ENCODE measurements around the gene KSR1.
A peak's percentile ranks its signal among the peaks of the same experiment; 100 is the strongest.
"Not testable (repeated sequence)": the region's sequence is repeated elsewhere in the genome, so short reads cannot be mapped to it uniquely, and the experiment has no call there.

KSR1 gene

DNA sequence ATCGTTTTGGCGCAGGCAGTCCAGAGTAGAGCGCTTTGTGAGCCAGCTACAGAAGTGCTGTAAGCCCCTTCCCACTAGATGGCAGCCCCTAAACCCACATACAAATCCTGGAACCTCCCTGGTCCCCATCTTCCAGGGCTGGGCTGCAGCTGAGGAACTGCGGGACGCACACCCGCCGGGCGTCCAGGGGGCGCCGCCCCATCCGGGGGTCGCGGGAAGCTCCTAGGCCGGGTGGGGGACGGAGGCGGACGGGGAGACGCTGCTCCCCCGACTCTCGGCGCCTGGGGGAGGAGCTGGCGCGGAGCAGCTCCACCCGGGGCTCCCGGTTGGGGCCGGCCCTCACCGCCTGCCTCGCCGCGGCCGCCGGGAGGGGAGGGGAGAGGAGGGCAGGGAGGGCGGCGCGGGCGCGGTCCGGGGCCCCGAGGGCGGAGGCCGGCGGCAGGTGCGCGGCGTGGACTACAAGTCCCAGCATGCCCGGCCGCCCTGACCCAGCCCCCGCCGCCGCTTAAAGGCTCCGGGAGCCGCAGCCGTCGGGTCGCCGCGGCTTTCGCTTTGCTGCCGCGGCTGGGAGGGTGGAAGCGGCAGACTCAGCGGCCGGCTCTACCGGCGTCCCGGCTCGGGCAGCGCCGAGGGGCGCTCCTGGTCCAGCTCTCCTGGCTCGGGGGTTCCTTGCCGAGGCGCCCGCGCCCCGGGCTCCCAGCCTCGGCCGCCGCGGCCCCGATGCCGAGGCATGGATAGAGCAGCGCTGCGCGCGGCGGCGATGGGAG is at the start of gene KSR1:
Gene KSR1 (plus strand): TSS at position 535 of the 767 bp plus-strand sequence. CDS start 196 bp downstream, at position 731.
- peak; percentile 80 for DNase-seq (ENCODE audit: low spot score)

DNA sequence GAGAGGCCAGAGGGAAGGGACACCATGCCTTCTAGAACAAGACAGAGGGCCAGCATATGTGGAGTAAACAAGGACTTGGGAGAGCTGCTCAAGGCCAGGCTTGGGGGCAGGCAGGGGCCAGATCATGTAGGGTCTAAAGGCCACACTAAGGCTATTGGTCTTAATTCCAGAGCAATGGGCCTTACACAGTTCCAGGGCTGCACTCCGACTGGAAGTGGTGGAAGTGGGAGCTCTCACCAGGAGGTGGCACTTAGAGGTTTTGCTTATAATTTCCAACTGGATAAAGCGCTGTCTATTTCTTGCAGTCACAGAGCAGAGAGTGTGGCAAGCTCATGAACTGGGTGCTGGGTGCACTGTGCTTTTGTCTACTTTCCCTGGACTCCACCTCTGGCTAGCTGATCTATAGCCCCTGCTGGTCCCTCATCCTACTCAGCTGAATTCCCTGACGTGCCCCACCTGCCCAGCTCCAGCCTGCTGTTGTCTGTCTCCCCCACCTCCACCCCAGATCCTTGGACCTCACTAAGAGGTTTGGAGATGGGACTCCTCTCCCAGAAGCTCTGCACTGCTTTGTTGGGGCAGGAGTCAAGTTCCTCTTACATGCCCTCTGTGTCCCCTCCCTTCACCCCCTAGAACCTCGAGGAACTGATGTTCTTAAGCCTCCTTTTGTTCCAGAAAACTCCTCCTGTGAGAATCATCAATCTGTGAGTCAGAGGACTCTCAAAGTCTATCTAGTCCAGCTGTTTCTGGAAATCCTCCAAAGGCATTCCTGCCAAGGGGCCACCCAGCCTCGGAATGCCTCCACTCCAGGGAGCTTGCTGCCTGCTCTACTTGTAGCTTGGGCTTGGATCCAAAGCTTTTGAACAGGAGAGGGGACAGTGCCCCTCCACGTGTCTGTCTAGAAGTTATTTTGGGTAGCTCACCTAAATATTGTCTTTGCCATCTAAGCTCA is 48.1 kb upstream of the KSR1 start:
- DNase-seq (ENCODE audit: low spot score), result no peak

DNA sequence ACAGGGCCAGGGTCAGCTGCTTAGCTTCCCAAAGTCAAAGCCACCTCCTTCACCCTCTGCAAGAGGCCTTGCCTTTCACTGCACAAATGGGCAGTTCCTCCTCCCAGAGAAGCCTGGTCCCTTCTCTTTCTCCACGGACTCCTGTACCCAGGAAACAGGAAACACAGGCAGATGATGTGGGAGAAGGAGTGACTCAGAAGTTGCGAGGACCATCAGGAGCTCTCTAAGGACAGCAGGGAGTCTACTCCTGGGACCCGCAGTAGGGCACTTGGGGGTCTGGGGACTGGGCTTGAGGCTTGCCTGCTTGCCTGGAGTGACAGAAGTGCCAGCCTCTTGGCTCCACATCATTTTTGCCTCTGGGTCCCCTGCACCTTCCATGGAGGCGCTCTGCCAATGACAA is 47.4 kb upstream of the KSR1 start:
- DNase-seq (ENCODE audit: low spot score), result no peak

DNA sequence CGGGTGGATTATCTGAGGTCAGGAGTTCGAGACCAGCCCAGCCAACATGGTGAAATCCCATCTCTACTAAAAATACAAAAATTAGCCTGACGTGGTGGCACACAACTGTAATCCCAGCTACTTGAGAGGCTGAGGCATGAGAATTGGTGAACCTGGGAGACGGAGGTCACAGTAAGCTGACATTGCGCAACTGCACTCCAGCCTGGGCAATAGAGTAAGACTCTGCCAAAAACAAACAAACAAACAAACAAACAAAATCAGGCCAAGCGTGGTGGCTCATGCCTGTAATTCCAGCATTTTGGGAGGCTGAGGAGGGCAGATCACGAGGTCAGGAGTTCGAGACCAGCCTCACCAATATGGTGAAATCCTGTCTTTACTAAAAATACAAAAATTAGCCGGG is 44.1 kb upstream of the KSR1 start:
- not testable (repeated sequence) for DNase-seq (ENCODE audit: low spot score)

DNA sequence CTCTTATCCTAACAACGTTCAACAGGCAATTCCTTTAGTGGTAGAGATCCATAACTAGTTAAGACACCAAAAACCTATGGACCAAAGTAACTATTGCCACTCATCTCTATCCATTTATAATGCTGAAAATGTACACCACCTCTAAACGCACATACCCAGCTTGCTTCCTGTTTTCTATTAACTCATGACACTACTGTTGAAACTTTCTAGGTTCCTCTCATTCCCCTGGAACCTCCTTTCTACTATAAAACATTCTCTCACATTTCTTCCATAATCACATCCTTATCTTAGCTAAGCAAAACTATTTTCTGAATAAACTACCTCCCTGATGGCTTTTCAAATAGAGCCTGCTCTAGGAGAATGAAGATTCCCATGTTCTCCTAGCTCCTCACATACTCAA is 42.9 kb upstream of the KSR1 start:
- no peak for DNase-seq (ENCODE audit: low spot score)

DNA sequence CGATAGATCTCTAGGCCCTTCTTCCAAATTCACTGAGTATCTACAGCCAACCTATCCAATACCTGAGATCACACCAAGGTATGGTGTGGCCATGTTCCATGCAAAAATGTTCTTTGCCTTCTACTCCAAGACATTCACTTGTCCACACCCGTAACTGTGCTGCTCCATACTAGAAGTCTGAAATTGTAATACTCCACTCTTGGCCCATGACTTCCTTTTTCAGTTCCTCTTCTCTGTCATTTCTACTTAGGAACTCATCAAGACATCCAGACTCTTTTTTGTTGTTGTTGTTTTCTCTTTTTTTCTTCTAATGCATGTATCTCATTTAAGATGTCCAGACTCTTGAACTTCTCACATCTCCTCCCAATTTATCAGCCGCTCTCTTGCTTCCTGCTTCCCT is 42.5 kb upstream of the KSR1 start:
- no peak for DNase-seq (ENCODE audit: low spot score)

DNA sequence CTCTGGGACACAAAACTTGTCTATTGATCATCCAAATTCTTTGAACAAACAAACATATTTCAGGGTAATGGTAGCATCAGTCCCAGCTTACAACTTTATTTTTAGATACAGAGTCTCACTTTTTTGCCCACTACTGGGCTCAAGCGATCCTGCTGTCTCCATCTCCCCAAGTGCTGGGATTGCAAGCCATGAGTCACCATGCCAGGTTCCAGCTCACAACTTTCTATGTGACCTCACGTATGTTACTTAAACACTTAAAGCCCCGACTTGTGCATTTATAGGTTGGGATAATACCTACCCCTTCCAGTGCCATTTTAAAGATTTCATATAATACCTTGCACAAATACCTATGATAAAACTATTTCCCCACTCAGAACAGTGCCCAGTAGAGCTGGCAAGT is 42.0 kb upstream of the KSR1 start:
- no peak for DNase-seq (ENCODE audit: low spot score)

DNA sequence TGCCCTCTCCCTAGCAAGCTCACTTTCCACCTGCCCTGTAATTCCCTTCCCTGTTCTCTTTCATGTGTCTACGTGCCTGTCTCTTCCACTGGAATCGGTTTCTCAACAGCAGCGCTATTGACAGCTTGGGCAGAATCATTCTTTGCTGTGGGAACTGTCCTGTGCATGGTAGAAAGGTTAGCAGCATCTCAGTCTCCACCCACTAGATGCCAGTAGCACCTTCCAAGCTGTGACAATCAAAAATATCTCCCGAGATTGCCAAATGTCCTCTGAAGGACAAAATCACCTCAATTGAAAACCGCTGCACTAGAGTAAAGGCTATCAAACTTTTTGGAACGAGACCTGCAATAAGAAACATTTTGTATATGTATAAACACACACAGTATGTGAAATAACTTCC is 41.6 kb upstream of the KSR1 start:
- no peak for DNase-seq (ENCODE audit: low spot score)

DNA sequence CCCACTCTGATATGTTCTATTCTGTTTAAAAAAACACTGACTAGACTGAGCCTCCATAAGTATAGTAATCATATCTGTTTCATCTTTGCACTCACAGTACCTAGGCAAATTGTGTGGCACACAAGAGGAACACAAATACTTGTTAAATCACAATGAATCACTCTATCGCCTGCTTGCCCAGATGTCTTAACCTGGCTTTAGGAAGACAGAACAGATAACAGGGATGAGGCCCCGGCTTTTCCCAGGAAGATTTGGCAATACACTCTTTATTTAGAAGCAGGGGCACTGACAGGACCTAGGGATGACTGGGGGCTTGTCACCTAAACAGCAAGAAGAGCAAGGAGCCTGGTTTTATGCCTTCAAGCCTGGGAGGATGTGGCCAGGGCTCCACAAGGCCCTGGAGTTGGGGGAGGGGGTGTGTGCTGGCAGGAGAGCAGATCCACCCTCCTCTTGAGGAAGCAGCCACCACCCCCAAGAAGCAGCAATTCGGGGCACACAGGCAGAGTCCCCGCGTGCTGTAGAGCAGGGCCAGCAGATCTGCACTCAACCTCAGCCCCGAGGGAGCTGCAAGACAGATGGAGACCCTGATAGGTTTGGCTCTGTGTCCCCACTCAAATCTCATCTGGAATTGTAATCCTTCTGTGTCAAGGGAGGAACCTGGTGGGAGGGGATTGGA is 41.0 kb upstream of the KSR1 start:
- no peak for DNase-seq (ENCODE audit: low spot score)

DNA sequence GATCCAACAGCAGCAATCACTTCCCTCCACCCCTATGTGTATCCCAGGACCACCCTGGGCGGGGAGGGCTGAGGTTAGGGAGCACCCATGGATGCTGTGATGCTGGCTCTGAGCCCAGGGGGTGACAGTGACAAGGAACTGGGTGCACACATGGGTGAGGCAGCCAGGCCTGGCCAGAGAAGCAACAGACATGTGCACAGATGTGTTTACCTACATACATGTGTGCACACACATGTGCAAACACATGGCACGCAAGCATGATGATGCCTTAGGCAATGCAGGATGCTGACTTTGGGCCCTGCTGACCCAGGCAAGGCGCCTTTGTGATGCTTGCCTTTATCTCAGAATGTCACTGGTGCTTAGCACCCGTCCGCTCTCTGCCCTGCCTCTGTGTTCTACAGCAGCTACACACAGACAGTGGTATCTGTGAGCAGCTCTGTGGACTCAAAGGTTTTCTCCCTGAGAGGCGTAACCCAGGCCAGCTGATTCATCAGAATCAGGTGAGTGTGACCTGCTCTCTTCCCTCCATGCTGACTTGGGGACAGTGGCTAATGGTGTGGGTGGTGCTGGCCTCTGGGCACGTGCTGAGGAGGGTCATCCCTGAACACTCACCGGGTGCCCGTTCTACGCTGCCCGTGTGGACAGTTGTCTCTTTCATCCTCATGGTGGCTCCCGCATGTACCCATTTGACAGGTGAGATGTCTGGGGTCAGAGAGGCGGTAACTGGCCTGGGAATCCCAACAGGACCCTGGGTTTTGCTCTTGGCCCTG is 38.5 kb upstream of the KSR1 start:
- no peak for DNase-seq (ENCODE audit: low spot score)

DNA sequence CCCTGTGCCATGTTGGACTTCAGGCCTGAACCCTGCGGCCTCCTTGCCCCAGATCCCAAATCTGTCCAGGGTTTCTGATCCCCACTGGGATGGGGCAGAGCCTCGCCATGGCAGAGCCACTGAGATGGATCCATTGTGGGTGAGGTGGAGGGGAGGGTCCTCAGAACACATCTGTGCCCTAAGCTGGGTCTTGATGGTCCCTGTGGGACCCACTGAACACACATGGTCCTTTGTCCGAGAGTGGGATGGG is 38.0 kb upstream of the KSR1 start:
- DNase-seq (ENCODE audit: low spot score), result no peak

DNA sequence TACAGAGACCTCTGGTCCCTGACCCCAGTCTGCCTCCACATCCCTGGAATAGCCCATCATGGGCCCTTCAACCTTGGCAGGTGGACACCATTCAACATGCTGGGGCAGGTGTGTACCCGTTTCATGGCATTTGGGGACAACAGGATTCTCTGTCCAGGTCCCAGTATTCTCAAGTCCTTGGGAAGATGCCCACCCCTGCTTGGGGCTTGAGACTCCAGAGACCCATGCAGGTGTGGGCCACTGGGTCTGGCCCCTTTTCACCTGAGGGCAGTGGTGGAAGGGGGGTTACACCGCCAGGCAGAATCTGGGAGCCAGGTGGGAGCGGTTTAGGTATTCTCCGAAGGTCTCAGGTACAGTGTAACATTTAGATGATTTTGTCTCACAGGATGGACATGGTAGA is 37.1 kb upstream of the KSR1 start:
- no peak for DNase-seq (ENCODE audit: low spot score)

DNA sequence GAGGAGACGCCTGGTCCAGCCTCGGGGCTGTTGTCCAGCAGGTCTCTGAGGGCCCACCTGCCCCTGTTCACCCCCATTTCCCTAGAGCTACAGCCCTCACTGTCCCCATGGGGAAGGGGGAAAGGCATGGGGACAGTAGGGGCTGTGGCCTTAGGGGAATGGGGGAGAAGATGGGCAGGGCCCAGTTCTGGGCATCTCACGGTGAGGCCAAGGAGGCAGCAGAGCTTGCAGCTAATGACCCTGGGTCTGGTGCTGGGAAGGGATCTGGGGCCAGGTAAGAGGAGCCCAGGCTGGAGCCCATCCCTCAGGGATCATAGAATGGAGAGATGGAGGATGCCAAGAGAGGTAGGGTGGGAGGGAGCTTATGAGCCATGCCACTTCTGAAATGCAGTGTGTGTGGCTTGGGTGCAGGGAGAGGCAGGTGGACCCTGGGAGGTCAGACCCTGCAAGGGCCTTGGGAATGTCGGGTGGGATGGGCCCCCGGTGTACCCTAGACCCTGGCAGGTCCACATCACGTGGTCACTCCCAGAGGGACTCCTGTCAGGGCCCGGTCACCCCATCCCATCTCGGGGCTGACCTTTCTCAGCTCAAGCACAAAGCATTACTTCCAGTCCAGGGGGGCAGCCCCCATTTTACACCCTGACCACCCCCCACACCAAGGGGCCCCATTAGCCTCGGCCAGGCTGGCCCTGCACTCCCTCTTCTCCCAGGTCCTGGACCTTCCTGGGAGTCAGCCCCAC is 35.9 kb upstream of the KSR1 start:
- DNase-seq (ENCODE audit: low spot score), result no peak

DNA sequence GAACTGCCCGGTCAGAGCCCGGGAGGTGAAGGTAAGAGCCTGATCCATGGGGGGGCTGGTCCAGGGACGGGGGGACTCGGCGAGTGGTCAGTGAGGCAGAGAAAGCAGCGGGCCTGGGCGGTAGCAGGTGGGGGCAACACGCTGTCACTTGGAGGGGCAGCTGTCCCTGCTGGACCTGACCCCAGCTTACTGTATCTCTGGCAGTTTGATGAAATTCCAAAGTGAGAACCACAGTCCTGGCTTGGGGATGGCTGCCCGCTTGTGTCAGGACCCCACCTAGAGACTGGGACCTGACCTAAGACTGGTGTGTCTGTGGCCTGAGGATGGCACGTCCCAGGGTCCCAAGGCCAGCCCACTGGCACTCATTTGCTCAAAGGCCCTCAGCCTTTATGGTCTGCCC is 35.1 kb upstream of the KSR1 start:
- no peak for DNase-seq (ENCODE audit: low spot score)

DNA sequence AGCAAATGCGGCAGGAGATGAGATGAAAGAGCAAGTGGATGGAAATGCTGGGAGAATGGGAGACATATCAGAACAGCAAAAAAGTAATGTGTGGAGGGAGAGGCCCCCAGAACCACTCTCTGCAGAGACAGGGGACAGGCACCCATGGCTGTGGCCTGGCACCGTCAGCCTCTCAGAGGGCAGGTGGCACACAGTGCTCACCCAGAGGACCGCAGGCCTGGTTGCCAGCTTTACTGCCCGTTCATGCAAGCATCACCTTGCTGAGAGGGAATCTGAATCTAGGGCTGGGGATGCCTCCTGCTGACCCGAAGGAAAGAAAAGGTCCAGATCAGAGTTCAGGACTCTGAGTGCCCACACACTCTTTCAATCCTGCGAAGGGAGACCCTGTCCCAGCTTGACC is 34.6 kb upstream of the KSR1 start:
- not testable (repeated sequence) for DNase-seq (ENCODE audit: low spot score)

DNA sequence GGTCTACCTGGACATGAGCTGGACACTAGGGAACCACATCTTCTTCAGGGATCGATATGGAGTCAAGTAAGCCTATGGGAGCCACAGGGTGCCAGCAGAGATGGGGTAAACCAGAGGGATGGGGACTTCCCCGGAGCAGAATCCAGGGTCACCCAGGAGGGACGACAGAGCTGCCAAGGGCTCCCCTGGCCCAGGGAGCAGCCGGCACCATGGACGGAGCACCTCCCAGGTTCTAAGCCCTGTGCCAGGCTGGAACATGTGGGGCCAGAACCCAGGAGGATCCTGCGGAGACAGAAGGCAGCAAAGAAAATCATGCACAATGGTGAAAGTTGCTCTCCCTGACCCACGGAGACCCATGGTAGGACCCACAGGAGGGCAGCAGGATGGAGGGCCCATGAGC is 33.6 kb upstream of the KSR1 start:
- no peak for DNase-seq (ENCODE audit: low spot score)

DNA sequence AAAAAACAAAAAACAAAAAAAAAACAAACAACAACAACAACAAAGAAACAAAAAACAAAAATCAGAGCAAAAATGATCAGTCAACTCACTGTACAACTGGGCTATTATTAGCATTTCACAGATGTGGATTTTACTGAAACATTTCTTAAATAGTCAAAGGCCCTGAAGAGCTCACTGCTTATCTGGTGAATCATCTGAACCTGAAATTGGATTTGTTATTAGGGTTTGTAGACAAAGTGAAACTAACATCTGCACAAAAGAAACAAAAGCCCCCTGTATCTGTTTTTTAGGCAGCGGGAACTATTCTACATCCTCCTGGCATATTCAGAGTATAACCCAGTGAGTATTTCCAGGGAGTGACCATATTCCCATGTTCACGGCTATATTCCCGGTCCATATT is 32.6 kb upstream of the KSR1 start:
- no peak for DNase-seq (ENCODE audit: low spot score)

DNA sequence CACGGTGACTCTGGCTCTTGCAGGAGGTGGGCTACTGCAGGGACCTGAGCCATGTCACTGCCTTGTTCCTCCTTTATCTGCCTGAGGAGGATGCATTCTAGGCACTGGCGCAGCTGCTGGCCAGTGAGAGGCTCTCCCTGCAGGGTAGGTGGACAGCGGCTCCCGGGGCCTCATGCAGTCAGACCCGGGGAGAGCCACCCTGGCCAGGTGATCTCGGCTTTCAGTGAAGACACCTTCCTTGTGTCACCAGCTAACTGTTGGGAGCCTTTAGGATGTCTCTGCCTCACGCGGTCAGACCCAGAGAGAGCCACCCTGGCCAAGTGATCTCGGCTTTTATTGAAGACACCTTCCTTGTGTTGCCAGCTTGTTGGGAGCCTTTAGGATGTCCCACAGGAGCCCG is 31.7 kb upstream of the KSR1 start:
- DNase-seq (ENCODE audit: low spot score), result no peak

DNA sequence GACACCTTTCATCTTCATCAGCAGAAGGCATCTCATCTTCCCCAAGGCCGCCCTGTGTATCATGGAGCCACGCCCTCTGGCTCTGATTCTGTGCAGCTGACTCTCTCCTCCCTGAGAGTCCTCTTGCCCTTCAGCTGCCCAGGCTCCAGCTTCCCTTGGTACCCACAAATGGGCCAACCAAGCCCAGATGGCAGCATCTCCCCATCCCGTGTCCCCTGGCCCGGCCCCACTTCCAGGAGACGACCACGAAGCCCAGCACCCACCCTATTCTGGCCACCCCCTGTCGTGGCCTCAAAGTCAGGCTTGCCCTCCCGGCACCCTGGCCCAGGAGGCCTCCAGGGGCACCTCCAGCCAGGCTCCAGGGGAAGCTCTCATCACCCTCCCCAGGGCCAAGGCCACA is 31.3 kb upstream of the KSR1 start:
- no peak for DNase-seq (ENCODE audit: low spot score)

DNA sequence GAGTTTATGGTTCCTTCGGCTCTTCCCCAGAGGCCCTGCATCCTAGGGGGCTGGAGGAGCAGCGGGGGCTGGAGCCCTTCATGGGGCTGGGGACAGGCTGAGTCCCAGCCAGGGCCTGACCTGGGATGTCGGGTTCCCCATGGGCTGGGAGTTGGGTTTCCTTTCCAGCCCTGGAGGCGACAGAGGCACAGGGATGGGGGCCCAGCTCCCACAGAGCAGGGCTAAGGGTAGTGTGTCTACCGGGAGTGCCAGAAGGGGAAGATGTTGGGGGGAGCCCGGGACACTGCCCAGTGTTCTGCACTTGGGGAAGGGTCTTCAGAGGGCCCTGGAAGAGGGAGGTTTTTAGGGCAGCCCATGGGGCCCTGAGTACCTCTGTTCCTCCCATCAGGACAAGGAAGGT is 30.7 kb upstream of the KSR1 start:
- not testable (repeated sequence) for DNase-seq (ENCODE audit: low spot score)

DNA sequence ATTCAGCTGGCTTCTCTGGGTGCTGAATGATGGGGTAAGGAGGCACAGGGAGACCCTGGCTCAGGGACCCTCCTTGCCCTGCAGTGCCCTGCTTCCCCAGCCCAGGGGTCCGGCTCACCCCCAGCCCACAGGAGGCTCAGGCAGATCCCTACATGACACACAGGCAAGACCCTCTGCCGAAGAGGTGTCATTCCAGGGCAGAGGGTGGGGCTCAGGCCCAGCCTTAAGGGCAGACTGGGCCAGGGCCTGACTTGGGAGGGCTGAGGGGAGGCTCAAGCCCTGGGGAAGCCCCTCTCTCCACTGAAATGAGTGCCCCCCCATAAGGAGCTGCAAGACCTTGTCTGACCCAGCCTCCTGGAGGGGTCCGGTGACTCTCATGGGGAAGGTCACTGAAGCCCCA is 30.3 kb upstream of the KSR1 start:
- no peak for DNase-seq (ENCODE audit: low spot score)

DNA sequence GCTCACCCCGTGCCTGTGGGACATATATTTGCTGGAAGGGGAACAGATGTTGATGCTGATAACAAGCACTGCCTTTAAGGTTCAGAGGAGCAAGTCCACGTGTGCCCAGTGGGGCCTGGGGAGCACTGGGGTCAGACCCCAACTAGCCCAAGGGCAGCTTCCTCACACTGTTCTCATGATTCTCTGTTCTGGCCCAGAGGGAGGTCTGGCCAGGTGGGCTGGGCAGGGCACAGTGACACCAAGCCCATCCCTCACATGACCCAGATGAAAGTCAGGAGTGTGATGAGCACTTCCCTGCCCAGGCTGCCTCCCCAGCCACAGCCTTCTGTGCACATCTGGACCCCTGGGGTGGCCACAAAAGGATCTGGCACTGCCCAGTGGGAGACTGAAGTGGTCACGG is 29.8 kb upstream of the KSR1 start:
- DNase-seq (ENCODE audit: low spot score), result not testable (repeated sequence)

Data from putamen (tissue), 1 donor.